SH-SY5Y (cell line): Measurements from ENCODE around the gene FH.

Source experiments
- GATA2 ChIP-seq: IDR thresholded peaks from 2 replicates; pipeline ENCODE4 v1.6.1; 2011; ENCODE audit warnings: mild to moderate bottlenecking, low read depth, low read length
- GATA3 ChIP-seq: IDR thresholded peaks from 2 replicates; pipeline ENCODE4 v1.6.1; 2011; ENCODE audit warnings: low read depth, mild to moderate bottlenecking, low read length, moderate library complexity

FH gene

DNA sequence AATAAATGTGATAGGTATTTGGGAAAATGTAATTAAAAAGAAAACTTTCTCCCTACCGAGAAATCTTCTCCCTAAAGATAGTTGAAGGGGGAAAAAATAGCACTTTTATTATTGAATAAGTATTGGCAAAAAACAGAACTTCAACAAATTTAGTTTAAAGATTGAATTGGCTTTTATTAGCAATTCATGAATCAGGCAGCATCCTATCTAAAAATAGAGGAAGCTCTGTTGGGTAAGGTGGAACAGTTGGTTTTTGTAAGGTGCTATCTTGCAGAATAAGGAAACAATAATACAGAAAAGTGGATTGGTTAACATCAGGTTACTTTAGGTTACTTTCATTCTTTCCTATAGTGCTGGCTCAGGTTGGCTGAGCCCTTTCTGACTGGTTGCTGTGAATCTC lies 62.8 kb downstream of the FH start:
- no peak for TF ChIP-seq GATA3
- TF ChIP-seq GATA2, result no peak

- TF ChIP-seq GATA2 (no peak), GATA3 (no peak)
These were observed 65.8 kb downstream of the FH start for GRCh38 chr1:241453732-241454131.

GRCh38 chr1:241451956-241452355 lies 67.6 kb downstream of the FH start:
- no peak for TF ChIP-seq GATA3
- TF ChIP-seq GATA2, result no peak
